GM18520 (cell line): Measurements from ENCODE around the gene PRPF8.
A peak's percentile ranks its signal among the peaks of the same experiment; 100 is the strongest.

Experiments used
- ATAC-seq: cut with Tn5 transposase; IDR thresholded peaks from one replicate; pipeline ENCODE4 v1.9.1; 2021; ENCODE audit not compliant: unreplicated experiment

PRPF8 gene

DNA sequence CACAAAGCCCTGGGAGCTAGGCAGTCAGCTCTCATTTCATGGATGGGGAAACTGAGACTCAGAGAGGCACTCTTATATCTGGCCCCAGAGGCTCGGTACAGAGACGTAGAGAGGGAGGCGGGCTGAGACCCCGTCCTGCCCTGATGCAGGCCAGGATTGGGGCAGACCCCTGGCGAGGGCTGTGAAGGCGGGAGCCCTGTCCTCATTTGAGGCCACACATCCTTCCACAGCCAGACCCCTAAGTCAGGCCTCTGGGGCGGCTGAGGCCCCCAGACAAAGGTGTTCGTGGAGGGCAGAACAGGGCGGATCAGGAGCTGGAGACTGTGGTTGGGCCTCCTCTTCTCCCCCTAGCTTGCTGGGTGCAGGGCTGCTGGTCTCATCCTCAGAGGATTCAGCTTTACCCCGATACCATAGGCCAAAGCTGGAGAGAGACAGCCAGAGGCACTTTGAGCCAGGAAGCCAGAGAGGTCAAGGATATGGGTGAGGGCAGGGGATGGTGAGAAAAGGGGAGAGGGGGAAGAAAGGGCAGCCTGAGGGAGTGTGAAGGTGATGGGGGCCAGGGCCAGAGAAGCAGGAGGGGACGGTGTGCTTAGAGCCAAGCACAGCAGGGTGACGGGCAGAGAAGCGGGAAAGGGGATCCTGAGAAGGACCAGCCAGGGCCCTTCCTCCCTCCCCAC lies 38.3 kb downstream of the PRPF8 start:
- no peak for ATAC-seq

DNA sequence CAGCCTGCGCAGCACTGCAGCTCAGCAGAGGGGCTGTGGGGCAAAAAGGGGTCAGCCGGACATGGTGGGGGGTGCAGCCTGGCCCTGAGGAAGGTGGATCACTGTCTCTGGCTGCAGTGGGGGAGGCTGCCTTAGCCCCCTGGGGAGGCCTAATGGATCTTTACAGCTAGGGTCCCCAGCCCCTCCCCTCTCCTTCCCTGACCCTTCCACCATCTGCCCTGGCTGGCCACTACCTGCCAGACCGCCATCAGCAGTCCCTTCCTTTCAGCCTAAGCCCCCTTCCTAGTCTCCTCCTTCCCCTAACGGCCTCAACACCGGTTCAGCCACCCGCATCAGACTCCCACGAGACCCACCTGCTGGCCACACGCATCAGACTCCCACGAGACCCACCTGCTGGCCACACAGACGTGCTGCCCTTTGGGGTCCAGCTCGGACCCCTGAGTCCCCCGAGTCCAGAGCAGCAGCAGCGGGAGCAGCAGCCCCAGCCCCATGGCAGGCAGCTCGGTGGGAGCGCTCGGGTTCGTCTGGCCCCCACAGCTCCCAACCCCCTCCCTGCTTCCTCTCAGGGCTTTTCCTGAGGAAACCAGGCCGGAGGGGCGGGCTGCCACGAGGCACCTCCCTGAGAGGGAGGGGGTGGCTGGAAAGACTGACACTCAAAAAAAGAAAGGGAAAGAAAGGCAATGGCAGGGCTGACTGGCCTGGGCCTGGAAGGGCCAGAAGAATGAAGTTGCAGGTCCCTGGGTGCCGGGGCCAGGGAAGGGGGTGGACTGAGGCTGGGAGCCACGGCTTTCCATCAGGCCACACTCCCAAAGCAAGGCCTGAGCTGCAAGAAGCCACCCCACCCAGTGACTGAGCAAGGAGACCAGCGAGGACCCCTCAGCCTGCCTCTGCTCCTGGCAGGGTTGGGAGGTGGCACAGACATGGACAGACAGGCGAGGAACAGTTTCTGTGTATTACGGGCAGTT lies 39.2 kb downstream of the PRPF8 start, which contains the start of gene SCARF1:
TSS of gene SCARF1 (minus strand) at position 526 of the 965 bp plus-strand sequence. CDS start at position 491, 35 bp downstream.
- no peak for ATAC-seq

- no peak for ATAC-seq
Observed at GRCh38 chr17:1644493-1645206, 40.0 kb downstream of the PRPF8 start.

DNA sequence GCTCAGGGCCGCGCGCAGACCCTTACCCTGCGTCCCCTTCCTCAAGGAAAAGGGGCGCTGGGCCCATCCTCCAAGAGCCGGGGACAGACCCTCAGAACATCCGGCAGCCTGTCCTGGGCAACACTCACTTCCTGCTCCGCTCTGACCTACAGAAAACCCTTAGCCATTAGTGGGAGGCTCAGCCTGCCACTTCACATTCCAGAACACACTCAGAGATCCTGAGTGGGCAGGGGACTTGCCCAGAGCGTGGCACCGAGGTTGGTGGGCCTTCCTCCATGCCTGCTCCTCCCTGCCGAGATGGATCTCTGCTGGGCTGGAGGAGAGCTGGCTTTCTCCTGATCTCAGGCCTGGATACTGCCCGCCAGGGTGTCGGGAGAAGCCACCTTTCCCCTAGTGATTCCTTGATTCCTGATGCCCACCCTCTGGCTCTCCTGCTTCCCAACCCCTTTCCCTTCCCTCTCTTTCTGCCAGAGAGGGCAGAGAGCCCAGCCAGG lies 40.6 kb downstream of the PRPF8 start:
- no peak for ATAC-seq

DNA sequence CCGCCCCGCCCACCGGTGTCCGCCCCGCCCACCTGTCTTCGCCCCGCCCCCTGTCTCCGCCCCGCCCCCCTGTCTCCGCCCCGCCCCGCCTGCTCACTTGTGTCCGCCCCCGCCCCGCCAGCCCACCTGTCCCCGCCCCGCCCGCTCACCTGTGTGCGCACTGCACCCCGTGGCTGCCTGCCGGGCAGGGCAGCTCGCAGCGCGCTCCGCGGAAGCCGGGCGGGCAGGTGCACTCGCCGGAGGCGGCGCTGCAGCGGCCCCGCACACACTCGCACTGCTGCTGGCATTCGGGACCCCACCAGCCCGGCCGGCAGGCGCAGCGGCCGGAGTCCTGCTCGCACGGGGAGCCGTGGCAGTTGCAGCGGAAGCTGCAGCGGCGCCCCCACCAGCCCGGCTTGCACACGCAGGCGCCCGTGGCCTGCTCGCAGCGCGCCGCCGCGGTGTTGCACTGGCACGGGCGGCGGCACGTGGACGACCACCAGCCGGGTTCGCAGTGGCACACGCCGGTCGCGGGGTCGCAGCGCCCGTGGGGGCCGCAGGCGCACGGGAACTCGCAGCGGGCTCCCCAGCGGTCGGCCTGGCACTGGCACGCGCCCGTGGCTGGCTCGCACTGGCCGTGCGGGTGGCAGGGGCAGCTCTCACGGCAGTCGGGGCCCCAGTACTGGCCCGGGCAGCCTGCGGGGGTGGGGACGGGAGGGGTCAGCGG lies 41.2 kb downstream of the PRPF8 start:
- ATAC-seq, result no peak

DNA sequence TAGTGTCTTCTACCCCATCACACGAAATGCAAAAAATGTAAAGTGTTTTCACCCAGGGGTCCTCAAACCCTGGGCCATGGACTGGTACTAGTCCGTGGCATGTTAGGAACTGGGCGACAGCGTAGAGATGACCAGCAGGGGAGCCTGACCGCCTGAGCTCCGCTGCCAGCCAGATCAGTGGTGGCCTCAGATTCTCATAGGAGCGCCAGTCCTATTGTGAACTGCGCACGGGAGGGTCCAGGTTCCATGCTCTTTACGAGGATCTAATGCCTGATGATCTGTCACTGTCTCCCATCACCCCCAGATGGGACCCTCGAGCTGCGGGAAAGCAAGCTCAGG lies 43.6 kb downstream of the PRPF8 start:
- no peak for ATAC-seq

- ATAC-seq, result no peak
Observed at GRCh38 chr17:1640329-1641064, 44.2 kb downstream of the PRPF8 start.

- ATAC-seq, result no peak
Observed at GRCh38 chr17:1639549-1640180, 45.0 kb downstream of the PRPF8 start.

- no peak for ATAC-seq
Observed at GRCh38 chr17:1638624-1639300, 45.9 kb downstream of the PRPF8 start.

DNA sequence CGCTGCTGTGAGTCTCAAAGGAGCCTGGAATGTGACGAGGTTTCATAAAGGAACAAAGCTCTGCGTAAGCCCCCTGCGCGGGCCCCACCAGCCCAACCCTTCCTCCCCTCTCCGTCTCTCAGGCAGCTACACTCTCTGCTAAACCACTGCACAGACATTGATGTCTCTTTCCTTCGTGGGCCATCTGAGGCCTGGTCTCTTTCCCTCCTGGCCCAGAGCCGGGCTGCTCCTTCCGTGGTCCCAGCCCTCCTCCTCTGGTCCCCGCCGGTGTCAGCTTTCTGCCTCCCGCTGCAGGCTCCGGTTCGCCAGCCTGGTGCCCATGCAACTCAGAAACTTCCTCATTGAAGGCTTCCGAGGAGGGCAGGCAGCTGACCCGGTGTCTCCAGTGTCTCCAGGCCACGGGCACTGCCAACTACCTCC lies 46.5 kb downstream of the PRPF8 start:
- no peak for ATAC-seq

- ATAC-seq, result no peak
Observed at GRCh38 chr17:1636732-1637285, 47.9 kb downstream of the PRPF8 start.

GRCh38 chr17:1635675-1636465 lies 48.8 kb downstream of the PRPF8 start:
- no peak for ATAC-seq

- ATAC-seq, result no peak
Observed at GRCh38 chr17:1634841-1635650, 49.6 kb downstream of the PRPF8 start.

- no peak for ATAC-seq
Observed at GRCh38 chr17:1630662-1631061, 54.0 kb downstream of the PRPF8 start.

DNA sequence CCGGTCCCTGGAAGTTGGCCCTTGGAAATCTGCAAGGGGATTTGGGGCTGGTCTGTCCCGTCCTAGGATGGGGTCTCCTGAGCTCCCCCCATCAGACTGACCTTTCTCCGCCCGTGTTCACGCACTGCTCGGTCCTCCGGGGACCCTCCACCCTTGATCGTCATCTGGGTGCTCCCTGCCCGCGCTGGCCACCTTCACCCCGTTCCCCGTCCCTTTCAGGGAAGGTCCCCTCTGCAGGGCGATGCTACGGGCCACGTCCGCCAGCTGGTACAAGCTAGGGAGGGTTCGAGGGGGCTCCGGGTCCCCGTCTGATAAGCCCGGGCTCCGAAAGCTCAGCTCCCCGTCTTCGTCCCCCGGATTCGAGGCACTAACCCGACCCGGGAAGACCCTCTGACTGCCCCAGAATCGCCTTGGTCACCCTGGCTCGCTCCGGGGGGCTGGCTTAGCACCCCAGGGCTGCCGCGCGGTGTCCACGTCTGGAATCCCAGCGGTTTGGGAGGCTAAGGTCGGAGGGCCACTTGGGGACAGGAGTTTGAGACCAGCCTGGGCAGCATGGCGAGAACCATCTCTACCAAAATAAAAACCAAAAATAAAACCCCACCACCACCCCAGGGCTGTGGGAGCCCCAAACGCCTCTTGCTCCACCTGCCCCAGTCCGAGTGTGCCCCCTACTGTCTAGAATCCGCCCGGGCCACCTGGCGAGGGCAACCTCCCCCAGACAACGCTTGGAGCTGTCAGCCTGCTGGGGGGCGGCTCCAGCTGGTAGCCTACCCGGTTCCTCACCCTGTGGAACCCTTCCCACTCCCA lies 55.0 kb downstream of the PRPF8 start:
- no peak for ATAC-seq

DNA sequence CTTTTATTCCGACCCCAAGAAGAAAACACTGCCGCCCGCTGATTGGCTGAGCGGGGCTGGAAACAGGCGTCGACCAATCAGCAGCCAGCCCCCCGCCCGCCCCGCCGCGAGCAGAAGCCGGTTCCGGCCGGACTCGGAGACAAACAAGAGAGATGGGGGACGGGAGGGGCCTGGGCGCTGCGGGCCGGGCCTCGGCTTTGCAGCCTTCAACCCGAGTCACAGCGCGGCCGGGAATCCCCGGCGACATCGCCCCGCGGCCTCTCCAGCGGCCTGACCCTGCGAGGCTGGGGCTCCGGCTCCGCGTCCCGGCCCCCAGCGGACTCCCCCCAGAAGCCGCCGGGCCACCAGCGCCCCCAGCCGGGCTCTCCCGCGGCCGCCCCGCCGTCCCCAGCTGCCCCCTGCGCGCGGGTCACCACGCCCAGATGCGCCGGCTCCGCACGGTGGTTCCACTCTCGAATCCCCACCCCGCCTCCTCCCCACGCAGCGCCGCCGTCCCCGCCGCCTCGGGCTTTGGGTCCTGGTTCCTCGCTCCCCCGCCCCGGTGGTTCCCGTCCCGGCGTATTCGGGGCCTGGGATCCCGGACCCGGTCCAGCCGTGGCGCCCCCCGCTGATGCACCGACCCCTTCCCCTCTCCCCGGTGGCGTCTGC lies 55.7 kb downstream of the PRPF8 start:
- ATAC-seq, result peak; percentile 44
